Measurements from ENCODE around the gene ADGRA1.

DNA sequence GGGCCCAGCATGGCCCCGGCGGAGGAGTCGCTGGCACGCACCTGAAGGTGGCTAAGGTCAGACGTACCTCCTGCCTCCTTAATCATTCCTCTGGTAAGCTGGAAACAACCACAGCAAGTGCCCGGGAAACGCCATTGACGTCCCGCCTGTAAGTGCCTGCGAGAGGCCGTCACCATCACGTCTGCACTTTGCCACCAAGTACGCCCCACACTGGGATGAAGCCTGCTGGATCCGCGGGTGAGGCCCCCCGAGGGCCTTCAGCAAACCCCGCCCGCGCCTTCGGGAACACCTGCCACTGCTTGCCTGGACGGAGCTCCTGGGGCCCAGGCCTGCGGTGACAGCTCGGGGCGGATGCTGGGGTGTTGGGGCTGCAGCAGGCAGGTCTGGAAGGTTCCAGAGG lies 12.5 kb downstream of the ADGRA1 start:
- TF ChIP-seq SMC3 (IDR thresholded peaks at IDR 0.05) (no peak), RNF2 (IDR thresholded peaks at IDR 0.05; ENCODE audit: borderline replicate concordance, low read depth) (no peak), RARB (CRISPR knock-in tag; IDR thresholded peaks at IDR 0.05) (no peak), RFX5 (IDR thresholded peaks at IDR 0.05) (no peak), POLR2A (IDR thresholded peaks at IDR 0.05; ENCODE audit: low read length) (no peak), RCOR1 (IDR thresholded peaks at IDR 0.05; ENCODE audit: low read depth, low read length) (no peak), MAFK (IDR thresholded peaks at IDR 0.05; ENCODE audit: partially characterized antibody) (no peak)
- TF ChIP-seq, protein P1, sequence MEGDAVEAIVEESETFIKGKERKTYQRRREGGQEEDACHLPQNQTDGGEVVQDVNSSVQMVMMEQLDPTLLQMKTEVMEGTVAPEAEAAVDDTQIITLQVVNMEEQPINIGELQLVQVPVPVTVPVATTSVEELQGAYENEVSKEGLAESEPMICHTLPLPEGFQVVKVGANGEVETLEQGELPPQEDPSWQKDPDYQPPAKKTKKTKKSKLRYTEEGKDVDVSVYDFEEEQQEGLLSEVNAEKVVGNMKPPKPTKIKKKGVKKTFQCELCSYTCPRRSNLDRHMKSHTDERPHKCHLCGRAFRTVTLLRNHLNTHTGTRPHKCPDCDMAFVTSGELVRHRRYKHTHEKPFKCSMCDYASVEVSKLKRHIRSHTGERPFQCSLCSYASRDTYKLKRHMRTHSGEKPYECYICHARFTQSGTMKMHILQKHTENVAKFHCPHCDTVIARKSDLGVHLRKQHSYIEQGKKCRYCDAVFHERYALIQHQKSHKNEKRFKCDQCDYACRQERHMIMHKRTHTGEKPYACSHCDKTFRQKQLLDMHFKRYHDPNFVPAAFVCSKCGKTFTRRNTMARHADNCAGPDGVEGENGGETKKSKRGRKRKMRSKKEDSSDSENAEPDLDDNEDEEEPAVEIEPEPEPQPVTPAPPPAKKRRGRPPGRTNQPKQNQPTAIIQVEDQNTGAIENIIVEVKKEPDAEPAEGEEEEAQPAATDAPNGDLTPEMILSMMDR (IDR thresholded peaks at IDR 0.05) = no peak
- TF ChIP-seq, protein P2, sequence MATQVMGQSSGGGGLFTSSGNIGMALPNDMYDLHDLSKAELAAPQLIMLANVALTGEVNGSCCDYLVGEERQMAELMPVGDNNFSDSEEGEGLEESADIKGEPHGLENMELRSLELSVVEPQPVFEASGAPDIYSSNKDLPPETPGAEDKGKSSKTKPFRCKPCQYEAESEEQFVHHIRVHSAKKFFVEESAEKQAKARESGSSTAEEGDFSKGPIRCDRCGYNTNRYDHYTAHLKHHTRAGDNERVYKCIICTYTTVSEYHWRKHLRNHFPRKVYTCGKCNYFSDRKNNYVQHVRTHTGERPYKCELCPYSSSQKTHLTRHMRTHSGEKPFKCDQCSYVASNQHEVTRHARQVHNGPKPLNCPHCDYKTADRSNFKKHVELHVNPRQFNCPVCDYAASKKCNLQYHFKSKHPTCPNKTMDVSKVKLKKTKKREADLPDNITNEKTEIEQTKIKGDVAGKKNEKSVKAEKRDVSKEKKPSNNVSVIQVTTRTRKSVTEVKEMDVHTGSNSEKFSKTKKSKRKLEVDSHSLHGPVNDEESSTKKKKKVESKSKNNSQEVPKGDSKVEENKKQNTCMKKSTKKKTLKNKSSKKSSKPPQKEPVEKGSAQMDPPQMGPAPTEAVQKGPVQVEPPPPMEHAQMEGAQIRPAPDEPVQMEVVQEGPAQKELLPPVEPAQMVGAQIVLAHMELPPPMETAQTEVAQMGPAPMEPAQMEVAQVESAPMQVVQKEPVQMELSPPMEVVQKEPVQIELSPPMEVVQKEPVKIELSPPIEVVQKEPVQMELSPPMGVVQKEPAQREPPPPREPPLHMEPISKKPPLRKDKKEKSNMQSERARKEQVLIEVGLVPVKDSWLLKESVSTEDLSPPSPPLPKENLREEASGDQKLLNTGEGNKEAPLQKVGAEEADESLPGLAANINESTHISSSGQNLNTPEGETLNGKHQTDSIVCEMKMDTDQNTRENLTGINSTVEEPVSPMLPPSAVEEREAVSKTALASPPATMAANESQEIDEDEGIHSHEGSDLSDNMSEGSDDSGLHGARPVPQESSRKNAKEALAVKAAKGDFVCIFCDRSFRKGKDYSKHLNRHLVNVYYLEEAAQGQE (IDR thresholded peaks at IDR 0.05) = no peak
- TF ChIP-seq, protein P3, sequence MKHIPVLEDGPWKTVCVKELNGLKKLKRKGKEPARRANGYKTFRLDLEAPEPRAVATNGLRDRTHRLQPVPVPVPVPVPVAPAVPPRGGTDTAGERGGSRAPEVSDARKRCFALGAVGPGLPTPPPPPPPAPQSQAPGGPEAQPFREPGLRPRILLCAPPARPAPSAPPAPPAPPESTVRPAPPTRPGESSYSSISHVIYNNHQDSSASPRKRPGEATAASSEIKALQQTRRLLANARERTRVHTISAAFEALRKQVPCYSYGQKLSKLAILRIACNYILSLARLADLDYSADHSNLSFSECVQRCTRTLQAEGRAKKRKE (CRISPR knock-in tag; IDR thresholded peaks at IDR 0.05; ENCODE audit: low read depth) = no peak
